GM13977 (cell line): ENCODE measurements around the gene CDH4.

Experiments
- DNase-seq: peaks from one replicate; pipeline ENCODE4 v3.0.0; 2012; ENCODE audit warnings: low spot score
- in situ Hi-C: fragments of 300-500 bp; cut with MboI; formaldehyde crosslinking; loops from one replicate; pipeline ENCODE4 v1.12.0; 2022; ENCODE audit warnings: low sequenced_read_pairs, low pct_unique_long_range_greater_than_20kb, mixed read lengths, inconsistent platforms; ENCODE audit not compliant: unreplicated experiment
- TF ChIP-seq, protein P1 (sequence below): IDR thresholded peaks from 2 replicates; pipeline ENCODE4 v1.5.1; 2012; ENCODE audit warnings: mild to moderate bottlenecking, control low read depth; ENCODE audit not compliant: insufficient read depth; ENCODE audit errors: extremely low read depth, missing control alignments

Gene CDH4

DNA sequence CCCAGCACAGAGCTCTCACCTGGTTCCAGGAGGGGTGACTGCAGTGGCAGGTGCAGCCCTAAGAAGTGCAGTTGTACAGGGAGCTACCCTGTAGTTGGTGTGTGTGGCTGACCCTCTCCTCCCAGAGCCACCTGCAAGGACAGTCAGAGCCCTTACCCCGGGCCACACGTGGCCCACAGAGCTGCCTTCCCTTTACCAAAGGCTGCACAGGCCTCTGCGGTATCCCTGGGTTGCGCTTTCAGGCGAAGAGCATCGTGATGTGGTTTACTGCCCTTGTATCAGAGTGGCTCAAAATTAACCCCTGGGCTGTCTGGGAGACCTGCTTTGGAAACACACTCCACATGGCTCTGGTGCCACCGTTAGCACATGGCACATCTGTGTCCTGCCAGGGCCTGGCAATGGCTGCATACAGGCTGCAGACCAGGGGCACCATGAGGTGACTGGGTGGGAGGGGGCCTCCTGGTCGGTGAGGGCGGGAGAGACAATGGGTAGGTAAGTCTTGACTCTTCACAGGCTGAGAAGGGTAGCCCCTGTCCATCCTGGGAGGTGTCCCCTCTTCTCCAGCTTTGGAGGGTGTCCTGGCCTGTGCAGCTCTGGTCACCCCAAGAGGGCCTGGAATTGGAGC, 81.5 kb downstream of the CDH4 start:
- in situ Hi-C loops = no loop called here
- TF ChIP-seq, protein P1, sequence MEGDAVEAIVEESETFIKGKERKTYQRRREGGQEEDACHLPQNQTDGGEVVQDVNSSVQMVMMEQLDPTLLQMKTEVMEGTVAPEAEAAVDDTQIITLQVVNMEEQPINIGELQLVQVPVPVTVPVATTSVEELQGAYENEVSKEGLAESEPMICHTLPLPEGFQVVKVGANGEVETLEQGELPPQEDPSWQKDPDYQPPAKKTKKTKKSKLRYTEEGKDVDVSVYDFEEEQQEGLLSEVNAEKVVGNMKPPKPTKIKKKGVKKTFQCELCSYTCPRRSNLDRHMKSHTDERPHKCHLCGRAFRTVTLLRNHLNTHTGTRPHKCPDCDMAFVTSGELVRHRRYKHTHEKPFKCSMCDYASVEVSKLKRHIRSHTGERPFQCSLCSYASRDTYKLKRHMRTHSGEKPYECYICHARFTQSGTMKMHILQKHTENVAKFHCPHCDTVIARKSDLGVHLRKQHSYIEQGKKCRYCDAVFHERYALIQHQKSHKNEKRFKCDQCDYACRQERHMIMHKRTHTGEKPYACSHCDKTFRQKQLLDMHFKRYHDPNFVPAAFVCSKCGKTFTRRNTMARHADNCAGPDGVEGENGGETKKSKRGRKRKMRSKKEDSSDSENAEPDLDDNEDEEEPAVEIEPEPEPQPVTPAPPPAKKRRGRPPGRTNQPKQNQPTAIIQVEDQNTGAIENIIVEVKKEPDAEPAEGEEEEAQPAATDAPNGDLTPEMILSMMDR = no peak
- DNase-seq = no peak

GRCh38 chr20:61340157-61340556, 88.1 kb downstream of the CDH4 start:
- TF ChIP-seq, protein P1 = no peak
- in situ Hi-C loops = no loop called here
- no peak for DNase-seq

DNA sequence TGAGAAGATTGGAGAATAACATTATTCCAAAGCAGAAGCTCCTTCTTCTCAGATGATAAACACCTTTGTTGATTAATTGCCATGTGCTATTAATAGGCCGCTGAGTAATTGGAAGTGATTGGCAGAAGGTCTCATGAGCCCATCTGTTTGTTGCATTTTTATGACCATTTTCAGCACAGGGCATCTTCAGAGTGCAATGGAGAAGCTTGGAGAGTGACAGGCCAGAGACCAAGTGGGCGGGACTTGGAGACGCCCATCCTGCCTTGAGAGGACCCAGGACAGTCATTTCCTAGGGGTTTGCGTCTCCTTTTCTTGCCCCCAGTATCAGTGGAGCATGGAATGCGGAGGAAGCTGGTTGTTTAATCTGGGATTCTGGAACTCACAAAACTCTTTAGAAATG, 89.5 kb downstream of the CDH4 start:
- in situ Hi-C loops = no loop called here
- TF ChIP-seq, protein P1 = no peak
- no peak for DNase-seq

DNA sequence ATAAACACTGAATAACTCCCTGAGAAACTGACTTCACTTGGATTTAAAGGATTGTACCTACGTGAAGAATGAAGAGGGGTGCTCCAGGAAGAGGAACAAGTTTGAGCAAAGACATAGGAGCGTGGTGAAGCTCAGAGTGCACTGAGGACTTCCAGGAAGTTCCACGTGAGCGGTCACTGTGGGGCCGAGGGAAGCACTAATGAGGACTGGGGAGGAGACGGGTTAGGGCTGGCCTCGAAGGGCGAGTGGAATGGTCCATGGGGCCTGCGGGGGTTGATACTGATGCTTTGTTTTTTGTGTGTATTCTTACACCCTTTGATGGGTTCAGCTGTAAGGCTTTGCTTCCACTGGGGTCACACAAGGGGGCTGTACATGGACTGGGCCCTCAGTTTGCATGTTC, 91.9 kb downstream of the CDH4 start:
- TF ChIP-seq, protein P1 = no peak
- no peak for DNase-seq
- in situ Hi-C loops = no loop called here

DNA sequence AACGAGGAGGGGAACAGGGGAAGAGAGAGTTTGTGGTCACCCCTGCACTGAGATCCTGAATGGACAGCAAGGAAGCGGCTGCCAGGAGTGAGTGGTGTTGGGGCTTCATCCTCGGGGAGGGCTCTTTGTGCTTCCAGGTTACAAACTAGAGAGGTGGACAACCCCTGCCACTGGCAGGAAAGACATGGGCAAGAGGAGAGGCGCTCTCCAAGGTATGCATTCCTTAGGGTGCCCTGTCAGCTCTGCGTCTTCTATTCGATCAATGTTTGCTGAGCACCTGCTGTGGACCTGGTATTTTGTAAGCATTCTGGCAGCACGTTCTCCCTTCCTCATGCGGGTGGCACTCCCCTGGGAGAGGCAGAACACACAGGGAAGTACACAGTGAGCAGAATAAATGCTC, 93.6 kb downstream of the CDH4 start:
- TF ChIP-seq, protein P1 = no peak
- in situ Hi-C loops = no loop called here

DNA sequence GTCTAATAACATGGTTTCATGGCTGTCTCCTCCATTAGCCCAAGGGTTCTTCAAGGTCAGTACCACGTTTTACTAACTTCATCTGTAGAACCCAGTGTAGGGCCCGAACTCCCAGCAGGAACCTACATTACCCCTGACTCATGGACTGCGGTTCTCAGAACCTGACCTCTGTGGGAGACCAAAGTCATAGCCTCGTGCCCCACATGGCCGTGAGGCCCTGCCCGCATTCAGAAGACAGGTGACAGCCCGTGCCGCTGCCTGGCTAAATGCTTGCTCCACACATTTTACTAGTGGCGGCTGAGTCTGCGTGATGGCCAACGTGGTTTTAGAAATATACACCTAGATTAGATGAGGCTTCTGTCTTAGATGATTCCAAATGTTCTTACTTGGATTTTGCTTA, 94.9 kb downstream of the CDH4 start:
- no peak for DNase-seq
- TF ChIP-seq, protein P1 = no peak
- in situ Hi-C loops = no loop called here

More for the DNA sequence above, 93.6 kb downstream of the CDH4 start:
- no peak for DNase-seq

GRCh38 chr20:61347443-61347842, 95.4 kb downstream of the CDH4 start:
- no peak for DNase-seq
- TF ChIP-seq, protein P1 = no peak
- in situ Hi-C loops = no loop called here
